GM15510 (cell line): ENCODE measurements around the gene PRAMEF9.
"Not testable (repeated sequence)": the region's sequence is repeated elsewhere in the genome, so short reads cannot be mapped to it uniquely, and the experiment has no call there.

ENCODE experiments used
- POLR2A ChIP-seq: IDR thresholded peaks from 3 replicates; pipeline ENCODE4 v1.6.1; 2011; ENCODE audit warnings: borderline replicate concordance; ENCODE audit not compliant: insufficient read length; ENCODE audit errors: extremely low read depth

PRAMEF9 gene

DNA sequence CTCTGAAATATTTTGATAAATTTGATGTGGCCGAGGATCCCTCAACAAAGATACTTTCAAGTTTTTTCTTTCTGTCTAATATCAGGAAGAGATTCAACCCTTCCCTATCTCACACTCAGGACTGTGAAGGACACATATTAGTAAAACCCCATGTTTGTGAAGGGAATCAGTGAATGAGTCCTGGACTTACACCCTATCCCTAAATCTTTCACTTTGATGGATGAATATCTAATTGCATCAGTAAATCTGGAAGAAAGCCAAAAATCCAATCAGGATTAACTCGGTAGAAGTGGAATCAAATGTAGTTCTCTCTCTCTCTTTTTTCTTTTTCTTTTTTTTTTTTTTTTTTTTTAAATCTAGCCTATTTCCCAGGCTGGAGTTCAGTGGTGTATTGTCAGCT lies at the start of gene PRAMEF9:
Gene PRAMEF9 (plus strand): TSS at position 301 of the 400 bp plus-strand sequence. CDS start 3,433 bp downstream, outside the sequence.
- TF ChIP-seq POLR2A: not testable (repeated sequence)

DNA sequence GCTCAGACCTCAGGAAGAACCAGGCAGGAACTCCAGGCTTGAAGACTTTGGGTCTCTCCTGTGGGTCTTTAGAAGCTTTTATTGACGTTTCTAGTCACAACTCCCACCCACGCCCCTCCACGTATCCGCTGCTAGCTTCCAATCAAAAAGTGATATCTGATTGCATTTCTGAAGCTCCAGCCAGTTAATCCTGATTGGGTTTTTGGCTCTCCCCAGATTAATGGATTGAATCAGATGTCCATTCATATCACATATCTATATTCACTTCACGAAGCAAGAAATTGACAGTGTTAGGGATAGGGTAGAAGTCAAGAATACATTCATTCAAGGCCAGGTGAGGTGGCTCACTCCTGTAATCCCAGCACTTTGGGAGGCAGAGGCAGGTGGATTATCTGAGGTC lies 15.7 kb upstream of the PRAMEF9 start, which contains the start of gene PRAMEF26:
Gene PRAMEF26 (minus strand): TSS at position 101 of the 400 bp plus-strand sequence. CDS start 2,914 bp downstream, outside the sequence.
- not testable (repeated sequence) for TF ChIP-seq POLR2A

GRCh38 chr1:13165531-13165930 lies 6.1 kb upstream of the PRAMEF9 start, which contains the start of gene HNRNPCL4:
Gene HNRNPCL4 (minus strand): TSS chr1:13165631. CDS start chr1:13165467, 164 bp downstream.
- TF ChIP-seq POLR2A: not testable (repeated sequence)

DNA sequence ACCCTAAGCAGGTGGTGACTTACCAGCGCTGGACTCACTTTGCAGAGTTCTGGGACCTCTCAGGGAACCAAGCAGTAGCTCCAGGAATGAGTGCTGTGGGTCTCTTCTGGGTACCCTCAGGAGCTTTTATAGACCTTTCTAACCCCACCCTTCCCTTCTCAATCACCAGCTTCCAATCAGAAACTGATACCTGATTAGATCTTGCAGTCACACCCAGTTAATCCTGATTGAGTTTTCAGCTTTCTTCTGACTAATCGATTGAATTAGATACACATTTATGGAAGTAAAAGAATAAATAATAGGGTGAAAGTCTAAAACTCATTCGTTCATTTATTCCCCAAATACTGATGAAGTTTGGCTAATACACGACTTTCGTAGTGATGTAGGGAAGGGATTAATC lies 29.7 kb downstream of the PRAMEF9 start, which contains the start of gene PRAMEF13:
Gene PRAMEF13 (minus strand): TSS at position 101 of the 400 bp plus-strand sequence. CDS start 1,820 bp downstream, outside the sequence.
- not testable (repeated sequence) for TF ChIP-seq POLR2A

DNA sequence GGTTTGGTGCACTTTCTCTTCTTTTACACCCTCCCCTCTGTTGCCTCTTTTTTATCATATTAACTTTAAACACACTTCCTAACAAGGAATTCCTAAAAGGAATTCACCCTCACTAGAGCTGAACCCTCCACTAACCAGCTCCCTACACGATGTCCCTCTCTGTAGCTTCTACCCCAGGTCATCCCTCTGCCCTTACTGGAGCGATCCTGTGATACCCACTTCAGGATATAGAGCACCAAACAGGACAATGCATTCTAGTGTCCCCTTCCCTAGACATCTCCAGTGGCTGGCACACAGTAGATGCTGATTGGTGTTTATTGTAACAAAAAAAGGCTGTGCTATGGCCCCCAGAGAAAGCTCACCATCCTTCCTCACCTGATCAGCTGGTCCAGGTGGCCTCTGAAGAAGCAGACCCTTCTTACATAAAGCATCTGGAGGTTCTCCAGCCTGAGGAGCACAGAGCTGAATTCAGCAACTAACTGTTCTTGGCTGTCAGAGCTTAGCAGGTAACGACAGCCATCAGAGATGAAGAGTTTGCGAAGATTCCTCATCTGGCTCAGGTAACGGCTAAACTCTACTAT lies 52.9 kb downstream of the PRAMEF9 start:
- no peak for TF ChIP-seq POLR2A

DNA sequence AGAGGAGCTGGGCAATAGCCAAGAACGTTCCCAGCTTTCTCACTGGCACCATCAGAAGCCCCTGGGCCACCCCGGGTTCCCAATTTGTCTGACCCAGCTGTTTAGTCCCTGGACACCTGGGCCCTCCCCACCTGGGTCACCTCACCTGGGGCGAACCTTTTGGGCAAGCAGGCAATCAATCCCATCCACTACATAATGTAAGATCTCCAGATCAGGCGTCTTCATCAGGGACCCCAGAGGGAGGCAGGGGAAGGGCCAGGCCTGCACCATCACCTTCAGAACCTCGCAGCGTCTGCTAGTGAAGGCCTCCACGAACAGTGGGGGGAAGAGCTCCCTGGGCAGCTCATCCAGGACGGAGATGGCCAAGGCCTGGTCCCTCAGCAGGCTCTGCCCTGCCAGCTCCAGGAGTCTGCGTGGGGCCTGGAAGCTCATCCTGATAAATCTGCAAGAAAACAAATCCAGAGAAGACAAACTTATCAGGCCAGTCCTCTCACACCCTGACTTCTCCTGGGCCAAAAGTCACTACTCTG lies 54.1 kb downstream of the PRAMEF9 start, which contains the start of gene PRAMEF18:
Gene PRAMEF18 (minus strand): TSS at position 480 of the 530 bp plus-strand sequence. CDS start 48 bp downstream, at position 432.
- TF ChIP-seq POLR2A: not testable (repeated sequence)

- no peak for TF ChIP-seq POLR2A
Measured at GRCh38 chr1:13228343-13228781, 56.7 kb downstream of the PRAMEF9 start.
